ENCODE measurements around the gene SPATA17.

SPATA17 gene

DNA sequence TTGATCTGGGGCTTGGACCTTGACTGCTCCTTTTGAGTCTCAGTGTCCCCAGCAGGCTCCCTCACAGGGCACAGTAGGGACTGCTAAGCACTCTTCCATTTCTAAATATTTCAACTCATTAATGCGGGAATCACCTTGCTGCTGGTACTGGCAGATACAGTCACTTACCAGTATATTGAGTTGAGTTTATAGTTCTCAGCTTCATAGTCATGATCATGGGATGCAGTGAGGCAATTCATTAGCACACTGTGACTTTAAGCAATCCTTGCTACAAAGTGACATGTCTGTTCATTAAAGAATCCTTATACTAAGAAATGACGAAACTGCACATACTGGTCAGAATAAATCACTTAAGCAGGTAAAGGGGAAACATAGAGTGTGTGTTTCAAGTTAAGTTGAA is 240.8 kb downstream of the SPATA17 start:
- POLR2A ChIA-PET = no interaction called here
- TF ChIP-seq FOXM1 (IDR thresholded peaks at IDR 0.05; ENCODE audit: borderline replicate concordance) = no peak
- TF ChIP-seq NFRKB (IDR thresholded peaks at IDR 0.05) = no peak
- TF ChIP-seq L3MBTL2 (conservative IDR thresholded peaks at IDR 0.05) = no peak
- no peak for TF ChIP-seq ELF4 (IDR thresholded peaks at IDR 0.05)
- no peak for TF ChIP-seq ZNF384 (IDR thresholded peaks at IDR 0.05)
- TF ChIP-seq SUZ12 (IDR thresholded peaks at IDR 0.05) = no peak
- no peak for TF ChIP-seq ARNT (IDR thresholded peaks at IDR 0.05)
- no peak for TF ChIP-seq FOXK2 (IDR thresholded peaks at IDR 0.05)
- TF ChIP-seq, protein P1, sequence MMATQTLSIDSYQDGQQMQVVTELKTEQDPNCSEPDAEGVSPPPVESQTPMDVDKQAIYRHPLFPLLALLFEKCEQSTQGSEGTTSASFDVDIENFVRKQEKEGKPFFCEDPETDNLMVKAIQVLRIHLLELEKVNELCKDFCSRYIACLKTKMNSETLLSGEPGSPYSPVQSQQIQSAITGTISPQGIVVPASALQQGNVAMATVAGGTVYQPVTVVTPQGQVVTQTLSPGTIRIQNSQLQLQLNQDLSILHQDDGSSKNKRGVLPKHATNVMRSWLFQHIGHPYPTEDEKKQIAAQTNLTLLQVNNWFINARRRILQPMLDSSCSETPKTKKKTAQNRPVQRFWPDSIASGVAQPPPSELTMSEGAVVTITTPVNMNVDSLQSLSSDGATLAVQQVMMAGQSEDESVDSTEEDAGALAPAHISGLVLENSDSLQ (IDR thresholded peaks at IDR 0.05) = no peak
- TF ChIP-seq FOXA1 (IDR thresholded peaks at IDR 0.05) = no peak
- no peak for TF ChIP-seq TARDBP (IDR thresholded peaks at IDR 0.05)
- TF ChIP-seq HDGF (IDR thresholded peaks at IDR 0.05; ENCODE audit: borderline replicate concordance) = no peak
- TF ChIP-seq LEF1 (IDR thresholded peaks at IDR 0.05; ENCODE audit: borderline replicate concordance) = no peak
- no peak for TF ChIP-seq BHLHE40 (IDR thresholded peaks at IDR 0.05; ENCODE audit: borderline replicate concordance)
- TF ChIP-seq CTBP1 (IDR thresholded peaks at IDR 0.05; ENCODE audit: borderline replicate concordance) = no peak
- TF ChIP-seq SP1 (IDR thresholded peaks at IDR 0.05) = no peak
- DNase-seq (ENCODE audit: extremely low spot score) = no peak
- CTCF ChIA-PET = no interaction called here

GRCh38 chr1:217875229-217875628 is 244.1 kb downstream of the SPATA17 start:
- TF ChIP-seq FOXM1 (IDR thresholded peaks at IDR 0.05; ENCODE audit: borderline replicate concordance) = no peak
- no peak for TF ChIP-seq ARNT (IDR thresholded peaks at IDR 0.05)
- no peak for DNase-seq (ENCODE audit: extremely low spot score)
- CTCF ChIA-PET = no interaction called here
- POLR2A ChIA-PET = no interaction called here

DNA sequence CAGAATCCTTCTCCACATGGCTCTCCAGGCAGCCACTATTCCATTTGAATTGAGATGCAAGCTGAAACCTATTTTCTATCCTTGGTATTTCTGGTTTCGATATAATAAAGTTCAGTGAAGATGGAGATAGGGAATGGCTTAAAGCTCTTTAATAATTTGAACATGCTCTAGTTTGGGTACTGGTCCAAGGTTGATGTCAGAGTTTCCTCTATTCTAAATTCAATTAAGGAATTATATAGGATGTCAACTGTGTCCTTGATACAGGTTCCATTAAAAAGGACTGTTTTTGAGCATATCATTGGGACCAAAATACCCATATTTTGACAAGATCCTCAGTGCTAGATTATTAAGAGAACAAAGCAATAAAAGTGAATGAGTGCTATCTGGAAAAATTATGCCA is 245.3 kb downstream of the SPATA17 start:
- TF ChIP-seq FOXK2 (IDR thresholded peaks at IDR 0.05) (no peak), BHLHE40 (IDR thresholded peaks at IDR 0.05; ENCODE audit: borderline replicate concordance) (no peak), HDGF (IDR thresholded peaks at IDR 0.05; ENCODE audit: borderline replicate concordance) (no peak), ZNF384 (IDR thresholded peaks at IDR 0.05) (no peak), ARNT (IDR thresholded peaks at IDR 0.05) (no peak), CTBP1 (IDR thresholded peaks at IDR 0.05; ENCODE audit: borderline replicate concordance) (no peak), TARDBP (IDR thresholded peaks at IDR 0.05) (no peak), SUZ12 (IDR thresholded peaks at IDR 0.05) (no peak), L3MBTL2 (conservative IDR thresholded peaks at IDR 0.05) (no peak), LEF1 (IDR thresholded peaks at IDR 0.05; ENCODE audit: borderline replicate concordance) (no peak)
- CTCF ChIA-PET = no interaction called here
- DNase-seq (ENCODE audit: extremely low spot score) = no peak
- POLR2A ChIA-PET = no interaction called here

- TF ChIP-seq SUZ12 (IDR thresholded peaks at IDR 0.05) (no peak), ZNF384 (IDR thresholded peaks at IDR 0.05) (no peak), FOXA1 (IDR thresholded peaks at IDR 0.05) (no peak), FOXK2 (IDR thresholded peaks at IDR 0.05) (no peak), ARNT (IDR thresholded peaks at IDR 0.05) (no peak), SP1 (IDR thresholded peaks at IDR 0.05) (no peak), ELF4 (IDR thresholded peaks at IDR 0.05) (no peak), BHLHE40 (IDR thresholded peaks at IDR 0.05; ENCODE audit: borderline replicate concordance) (no peak), CTBP1 (IDR thresholded peaks at IDR 0.05; ENCODE audit: borderline replicate concordance) (no peak), HDGF (IDR thresholded peaks at IDR 0.05; ENCODE audit: borderline replicate concordance) (no peak), LEF1 (IDR thresholded peaks at IDR 0.05; ENCODE audit: borderline replicate concordance) (no peak), L3MBTL2 (conservative IDR thresholded peaks at IDR 0.05) (no peak), NFRKB (IDR thresholded peaks at IDR 0.05) (no peak), FOXM1 (IDR thresholded peaks at IDR 0.05; ENCODE audit: borderline replicate concordance) (no peak)
- DNase-seq (ENCODE audit: extremely low spot score) = no peak
- CTCF ChIA-PET = no interaction called here
- POLR2A ChIA-PET = no interaction called here
Measured at GRCh38 chr1:217876896-217877295, 245.8 kb downstream of the SPATA17 start.

GRCh38 chr1:217881131-217881543 is 250.0 kb downstream of the SPATA17 start:
- DNase-seq (ENCODE audit: extremely low spot score) = no peak
- CTCF ChIA-PET = no interaction called here
- POLR2A ChIA-PET = no interaction called here
- TF ChIP-seq ZNF384 (IDR thresholded peaks at IDR 0.05) (no peak), BHLHE40 (IDR thresholded peaks at IDR 0.05; ENCODE audit: borderline replicate concordance) (no peak), FOXA1 (IDR thresholded peaks at IDR 0.05) (no peak), L3MBTL2 (conservative IDR thresholded peaks at IDR 0.05) (no peak), CTBP1 (IDR thresholded peaks at IDR 0.05; ENCODE audit: borderline replicate concordance) (no peak), ELF4 (IDR thresholded peaks at IDR 0.05) (no peak), NFRKB (IDR thresholded peaks at IDR 0.05) (no peak), ARNT (IDR thresholded peaks at IDR 0.05) (no peak), HDGF (IDR thresholded peaks at IDR 0.05; ENCODE audit: borderline replicate concordance) (no peak), SP1 (IDR thresholded peaks at IDR 0.05) (no peak), FOXM1 (IDR thresholded peaks at IDR 0.05; ENCODE audit: borderline replicate concordance) (no peak), SUZ12 (IDR thresholded peaks at IDR 0.05) (no peak), FOXK2 (IDR thresholded peaks at IDR 0.05) (no peak), TARDBP (IDR thresholded peaks at IDR 0.05) (no peak), LEF1 (IDR thresholded peaks at IDR 0.05; ENCODE audit: borderline replicate concordance) (no peak)
- TF ChIP-seq, protein P1 (IDR thresholded peaks at IDR 0.05) = no peak

DNA sequence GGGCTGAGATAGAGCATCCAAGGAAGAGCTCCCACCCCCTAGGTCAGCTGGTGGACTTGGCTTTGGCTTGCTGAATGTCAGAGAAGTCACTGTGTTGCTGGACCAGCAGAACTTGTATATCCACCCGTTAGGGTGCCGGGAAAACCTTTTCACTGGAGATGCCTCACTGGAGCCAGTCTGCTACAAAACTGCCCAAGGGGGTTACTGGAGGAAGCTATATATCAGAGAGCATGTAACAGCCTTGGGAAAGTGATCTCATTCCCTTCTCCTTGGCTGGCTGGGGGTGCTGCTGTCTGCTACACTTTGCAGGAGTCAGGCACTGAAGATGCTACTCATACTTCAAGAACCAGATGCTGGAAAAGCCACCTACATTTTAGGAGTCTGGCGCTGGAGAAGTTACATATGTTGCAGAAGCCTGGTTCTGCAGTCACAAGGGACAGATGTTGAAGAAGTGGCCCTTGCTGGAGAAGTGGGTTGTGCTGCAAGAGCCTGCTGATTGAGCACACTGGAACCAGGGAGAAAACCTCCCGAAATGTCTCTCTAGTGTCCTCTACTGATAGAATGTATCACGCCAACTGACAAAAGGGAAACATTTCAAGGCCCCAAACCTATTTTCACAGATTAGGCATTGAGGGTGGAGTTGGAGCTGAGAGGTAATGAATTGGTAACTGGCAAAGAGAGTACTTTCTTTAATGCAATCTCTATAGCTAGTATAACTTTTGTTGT is 250.6 kb downstream of the SPATA17 start:
- CTCF ChIA-PET = no interaction called here
- TF ChIP-seq TARDBP (IDR thresholded peaks at IDR 0.05) = no peak
- no peak for DNase-seq (ENCODE audit: extremely low spot score)
- POLR2A ChIA-PET = no interaction called here

- POLR2A ChIA-PET = no interaction called here
- TF ChIP-seq ZNF384 (IDR thresholded peaks at IDR 0.05) (no peak), ARNT (IDR thresholded peaks at IDR 0.05) (no peak), FOXK2 (IDR thresholded peaks at IDR 0.05) (no peak), BHLHE40 (IDR thresholded peaks at IDR 0.05; ENCODE audit: borderline replicate concordance) (no peak), NFRKB (IDR thresholded peaks at IDR 0.05) (no peak), FOXM1 (IDR thresholded peaks at IDR 0.05; ENCODE audit: borderline replicate concordance) (no peak), ELF4 (IDR thresholded peaks at IDR 0.05) (no peak), HDGF (IDR thresholded peaks at IDR 0.05; ENCODE audit: borderline replicate concordance) (no peak), L3MBTL2 (conservative IDR thresholded peaks at IDR 0.05) (no peak), LEF1 (IDR thresholded peaks at IDR 0.05; ENCODE audit: borderline replicate concordance) (no peak), CTBP1 (IDR thresholded peaks at IDR 0.05; ENCODE audit: borderline replicate concordance) (no peak), TARDBP (IDR thresholded peaks at IDR 0.05) (no peak), FOXA1 (IDR thresholded peaks at IDR 0.05) (no peak)
- TF ChIP-seq, protein P1 (IDR thresholded peaks at IDR 0.05) = no peak
- CTCF ChIA-PET = interaction anchor here (1.2 kb wide), 1 partner anchor 224 kb away, joined by 4 read pairs; no protein-coding TSS in a partner anchor
- no peak for DNase-seq (ENCODE audit: extremely low spot score)
Measured at GRCh38 chr1:217885181-217885580, 254.0 kb downstream of the SPATA17 start.
